HG03378 (cell line): ENCODE results near the gene VSTM5.

ENCODE experiments used
- ATAC-seq: cut with Tn5 transposase; IDR thresholded peaks from one replicate; pipeline ENCODE4 v1.9.1; 2021; ENCODE audit warnings: mild to moderate bottlenecking, moderate library complexity; ENCODE audit not compliant: unreplicated experiment

Gene VSTM5

DNA sequence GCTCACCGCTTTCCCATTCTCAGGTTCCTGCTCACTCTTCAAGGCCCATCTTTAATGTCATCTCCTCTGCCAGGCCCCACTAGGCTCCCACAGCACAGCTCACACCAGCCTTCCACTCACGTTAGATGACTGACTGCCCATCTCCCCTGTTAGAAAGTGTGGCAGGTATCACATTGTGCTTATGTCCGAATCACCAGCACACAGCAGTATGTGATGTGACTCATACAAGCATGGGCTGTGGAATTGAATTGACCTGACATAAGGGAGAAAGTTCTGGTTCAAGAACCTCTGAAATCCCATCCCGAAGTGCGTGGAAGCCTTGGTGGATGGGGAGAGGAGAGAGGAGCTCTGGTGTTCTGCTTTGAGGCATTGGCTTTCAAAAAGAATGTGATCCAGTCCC is 6.5 kb downstream of the VSTM5 start:
- no peak for ATAC-seq

DNA sequence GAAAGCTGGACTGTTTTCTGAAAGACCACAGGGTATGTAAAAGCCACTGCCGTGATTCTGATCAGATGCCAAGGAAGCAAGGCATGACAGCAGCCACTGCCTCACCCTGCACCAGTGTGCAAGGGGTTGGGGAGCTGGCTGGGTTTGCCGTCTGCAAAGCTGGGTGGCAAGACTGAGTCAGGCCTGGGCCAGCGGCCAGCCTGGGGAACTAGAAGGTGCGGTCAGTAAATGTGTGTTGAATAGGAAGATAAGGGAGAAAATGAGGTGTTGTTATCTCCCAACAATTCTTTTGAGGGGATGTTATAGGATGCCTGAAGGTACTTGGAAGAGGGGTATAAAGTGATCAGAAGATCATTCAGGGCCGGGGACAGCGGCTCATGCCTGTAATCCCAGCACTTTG is 8.0 kb downstream of the VSTM5 start:
- no peak for ATAC-seq

DNA sequence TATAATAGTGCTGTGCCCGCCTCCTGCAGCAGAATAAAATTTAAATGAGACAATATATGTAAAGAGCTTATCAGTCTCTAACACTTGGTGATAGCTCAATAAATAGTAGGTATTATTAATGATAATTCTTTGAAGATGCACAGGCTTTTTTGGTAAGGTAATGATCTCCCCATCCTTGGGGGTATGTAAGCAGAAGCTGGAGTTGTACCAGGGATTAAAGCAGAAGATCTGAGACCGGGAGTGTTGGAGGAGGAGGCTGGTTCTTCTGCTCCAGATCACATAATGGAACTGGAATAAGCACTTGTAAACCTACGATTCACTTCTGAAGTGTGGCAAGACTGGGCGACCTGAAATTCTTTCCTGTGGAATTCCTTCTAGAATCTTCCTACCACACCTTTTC is 8.4 kb downstream of the VSTM5 start:
- ATAC-seq = no peak

DNA sequence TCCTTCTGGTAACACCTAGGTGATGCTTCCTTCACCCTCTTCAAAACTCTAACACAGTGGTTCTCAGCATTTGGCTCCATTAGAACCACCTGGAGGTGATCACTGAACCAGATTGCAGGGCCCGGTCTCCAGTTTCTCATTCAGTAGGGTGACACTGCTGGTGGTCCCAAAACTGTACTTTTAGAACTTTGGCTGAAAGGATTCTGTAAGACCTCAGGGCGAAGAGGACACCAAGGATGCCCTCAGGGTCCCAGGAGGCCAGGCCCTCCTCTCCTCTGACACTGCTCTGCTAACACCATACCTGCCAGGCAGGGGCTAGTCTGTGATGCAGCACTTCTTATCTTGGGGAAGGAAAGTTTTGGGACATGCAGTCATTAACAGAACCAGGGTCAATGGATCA is 9.0 kb downstream of the VSTM5 start:
- no peak for ATAC-seq

DNA sequence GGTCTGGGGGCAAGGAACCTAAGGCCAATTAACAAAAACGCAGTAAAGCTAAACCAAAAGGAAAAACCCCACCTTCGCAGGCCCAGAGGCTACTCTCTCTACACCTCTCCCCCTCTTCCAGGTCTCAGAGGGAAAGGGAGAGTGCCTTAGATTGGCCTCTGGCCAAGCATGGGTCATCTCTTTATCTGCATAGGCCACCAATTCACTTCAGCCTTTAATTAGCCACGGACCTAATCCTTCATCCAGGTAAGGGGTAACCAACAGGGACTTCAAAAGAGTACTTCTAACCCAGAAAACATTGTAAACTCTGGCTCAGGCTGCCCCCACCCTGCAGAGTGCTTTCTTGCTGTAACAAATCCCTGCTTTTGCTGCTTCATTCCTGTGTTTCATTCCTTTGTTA is 9.4 kb downstream of the VSTM5 start:
- ATAC-seq = no peak

DNA sequence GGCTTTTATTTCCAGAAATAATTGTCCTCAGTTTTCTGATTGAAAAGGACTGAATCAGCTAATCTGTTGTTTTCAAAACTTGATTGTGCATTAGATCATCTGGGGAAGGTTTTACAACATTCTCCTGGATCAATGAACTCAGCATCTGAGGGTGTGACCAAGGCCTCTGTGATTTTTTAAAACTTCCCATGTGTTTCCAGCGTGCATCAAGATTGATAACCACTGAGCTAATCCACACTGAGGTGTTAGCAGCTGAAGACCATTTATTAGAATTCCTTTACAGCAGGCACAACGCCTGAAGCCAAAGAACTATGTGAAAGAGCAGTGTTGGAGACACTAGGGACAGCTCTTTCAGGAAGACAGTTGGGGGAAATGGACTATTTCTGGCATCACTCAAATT is 10.2 kb downstream of the VSTM5 start:
- ATAC-seq = no peak

DNA sequence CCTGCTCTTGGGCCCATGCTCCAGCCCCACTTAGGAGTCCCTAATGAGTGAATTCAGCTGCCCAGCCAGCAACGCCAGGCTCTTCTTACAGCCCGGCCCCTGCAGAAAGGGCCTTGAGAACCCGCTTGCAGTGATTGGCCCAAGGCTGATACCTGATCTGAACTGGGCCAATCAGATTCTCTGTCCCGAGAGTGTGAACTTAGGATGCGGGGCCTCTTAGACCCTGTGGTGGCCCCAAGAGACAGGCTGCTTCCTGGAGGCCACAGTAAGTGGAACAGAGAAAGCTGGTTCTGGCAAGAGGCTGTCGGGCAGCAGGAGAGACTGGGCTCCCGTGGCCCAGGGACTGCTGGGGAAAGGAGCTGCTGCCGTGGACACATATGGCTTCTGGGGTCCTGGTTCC is 11.5 kb downstream of the VSTM5 start:
- ATAC-seq = no peak

DNA sequence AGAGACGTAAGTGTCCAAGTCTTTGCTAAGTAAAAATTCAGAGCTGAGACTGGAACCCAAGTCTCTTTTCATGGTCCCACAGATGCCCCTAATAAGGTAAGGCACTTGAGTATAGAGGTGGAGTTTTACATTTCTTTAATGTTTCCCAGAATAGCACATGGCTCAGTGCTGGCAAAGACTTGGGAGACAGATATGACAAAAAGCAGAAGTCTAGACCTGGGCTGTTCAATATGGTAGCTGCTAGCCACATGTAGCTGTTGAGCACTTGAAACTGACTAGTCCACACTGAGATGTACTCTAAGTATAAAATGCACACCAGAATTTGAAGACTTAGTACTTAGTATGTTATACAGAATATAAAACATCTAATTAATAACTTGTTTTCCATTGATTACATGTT is 17.6 kb downstream of the VSTM5 start:
- no peak for ATAC-seq

DNA sequence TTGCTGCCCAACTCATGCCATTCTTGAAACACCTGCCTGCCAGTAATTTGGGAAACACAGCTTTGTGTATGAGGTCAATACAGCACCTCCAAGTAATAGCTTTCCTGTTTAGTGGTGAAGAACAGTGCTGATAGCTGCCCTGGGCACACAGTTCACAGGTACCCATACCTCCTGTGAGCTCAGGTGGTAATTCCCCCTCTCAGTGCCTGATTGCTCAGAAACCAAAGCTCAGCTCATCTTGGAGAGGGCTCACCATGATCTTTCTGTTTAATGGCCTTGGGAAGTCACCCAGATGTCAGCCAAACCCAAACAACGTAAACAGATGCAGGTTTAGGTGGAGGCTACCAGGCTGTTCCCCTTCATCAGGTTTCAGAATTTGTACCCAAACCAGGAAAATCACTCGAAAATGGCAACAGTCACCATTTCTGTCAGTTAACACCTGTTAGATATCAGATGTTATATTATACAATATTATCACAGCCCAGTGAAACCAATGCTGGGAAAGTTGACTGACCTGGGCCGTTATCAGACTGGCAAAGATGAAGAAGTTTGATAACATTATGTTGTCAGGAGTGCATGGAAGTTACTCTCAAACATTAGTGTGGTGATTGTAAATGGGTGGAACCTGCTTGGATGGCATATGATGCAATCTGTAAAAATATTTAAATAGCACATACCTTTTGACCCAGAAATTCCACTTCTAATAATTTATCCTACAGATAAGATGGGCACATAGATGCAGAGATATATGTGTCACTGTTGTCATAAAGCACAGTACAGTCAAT is 18.9 kb downstream of the VSTM5 start:
- no peak for ATAC-seq

DNA sequence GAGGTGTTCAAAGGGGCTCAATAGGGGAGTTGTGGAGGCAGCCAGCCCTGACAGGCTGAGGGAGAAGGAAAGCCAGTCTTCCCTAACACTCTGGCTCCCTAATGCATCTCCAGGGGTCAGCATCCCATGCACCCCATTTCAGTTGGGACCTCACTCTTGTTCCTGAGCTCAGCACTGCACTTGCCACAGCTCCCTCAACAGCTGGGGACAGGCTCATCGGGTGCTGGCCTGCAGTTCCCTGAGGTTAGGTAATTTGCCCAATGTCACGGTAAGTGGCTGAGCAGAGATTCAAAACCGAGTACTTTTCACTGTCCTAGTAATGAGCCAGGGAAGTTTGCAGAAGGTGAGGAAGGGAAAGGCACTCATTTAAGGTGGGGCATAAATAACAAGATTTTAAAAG is 20.8 kb downstream of the VSTM5 start:
- no peak for ATAC-seq

DNA sequence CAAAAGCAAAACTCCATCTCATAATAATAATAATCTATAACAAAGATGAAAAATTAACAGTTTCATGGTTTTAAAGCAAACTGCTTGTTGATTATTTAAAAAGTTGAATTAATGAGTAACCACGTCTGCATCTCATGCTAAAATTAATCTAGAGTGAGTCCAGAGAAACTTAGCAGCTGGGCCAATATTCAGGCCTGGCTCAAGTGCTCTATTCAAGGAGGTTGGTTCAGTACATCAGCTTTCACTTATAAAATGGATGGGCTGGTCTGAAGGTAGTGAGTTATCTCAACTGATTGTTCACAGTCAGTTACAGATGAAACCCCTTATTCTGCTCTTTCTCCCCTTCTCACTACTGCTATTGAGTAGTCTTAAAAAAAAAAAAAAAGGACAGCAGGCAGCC is 23.1 kb downstream of the VSTM5 start:
- ATAC-seq = no peak

DNA sequence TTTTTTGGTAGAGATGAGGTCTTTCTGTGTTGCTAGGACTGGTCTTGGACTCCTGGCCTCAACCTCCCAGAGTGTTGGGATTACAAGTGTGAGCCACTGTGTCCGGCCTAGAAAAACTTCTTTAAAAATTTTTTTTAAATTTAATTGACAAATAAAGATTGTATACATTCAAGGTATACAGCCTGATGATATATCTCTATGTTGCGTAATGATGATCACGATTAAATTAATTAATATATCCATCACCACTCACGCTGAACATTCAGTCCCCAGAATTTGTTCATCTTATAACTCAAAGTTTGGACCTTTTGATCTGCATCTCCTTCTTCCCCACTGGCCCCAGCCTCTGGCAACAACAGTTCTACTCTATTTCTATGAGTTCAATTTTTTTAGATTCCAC is 27.2 kb downstream of the VSTM5 start:
- ATAC-seq = no peak

DNA sequence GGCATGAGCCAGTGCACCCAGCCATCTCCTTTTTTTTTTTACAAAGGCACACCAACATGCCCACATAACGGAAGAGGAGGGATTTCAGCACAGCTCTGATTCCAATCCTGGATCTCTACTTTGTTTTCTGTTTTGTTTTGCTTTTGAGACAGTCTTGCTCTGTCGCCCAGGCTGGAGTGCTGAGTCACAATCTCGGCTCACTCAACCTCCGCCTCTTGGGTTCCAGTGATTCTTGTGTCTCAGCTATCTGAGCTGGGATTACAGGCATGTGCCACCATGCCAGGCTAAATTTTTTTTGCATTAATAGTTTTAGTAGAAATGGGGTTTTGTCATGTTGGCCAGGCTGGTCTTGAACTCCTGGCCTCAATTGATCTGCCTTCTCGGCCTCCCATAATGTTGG is 28.1 kb downstream of the VSTM5 start:
- no peak for ATAC-seq

DNA sequence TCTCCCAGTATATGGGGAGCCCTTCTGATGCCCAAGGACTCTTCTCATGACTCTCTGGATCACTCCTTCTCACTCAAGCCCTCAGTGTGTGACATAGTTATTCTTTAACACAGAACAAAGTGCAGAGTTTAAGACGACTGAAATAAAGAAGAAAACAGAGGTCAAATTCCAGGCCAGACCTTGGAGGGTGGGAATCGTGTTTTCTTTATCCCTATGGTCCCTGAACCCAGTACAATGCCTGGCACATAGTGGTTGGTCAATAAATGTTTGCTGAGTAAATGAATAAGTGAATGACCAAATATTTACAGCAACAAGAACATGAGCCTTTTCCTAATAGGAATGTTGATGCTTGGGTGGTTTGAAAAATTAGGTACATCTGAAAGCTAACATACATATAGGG is 28.8 kb downstream of the VSTM5 start:
- no peak for ATAC-seq

DNA sequence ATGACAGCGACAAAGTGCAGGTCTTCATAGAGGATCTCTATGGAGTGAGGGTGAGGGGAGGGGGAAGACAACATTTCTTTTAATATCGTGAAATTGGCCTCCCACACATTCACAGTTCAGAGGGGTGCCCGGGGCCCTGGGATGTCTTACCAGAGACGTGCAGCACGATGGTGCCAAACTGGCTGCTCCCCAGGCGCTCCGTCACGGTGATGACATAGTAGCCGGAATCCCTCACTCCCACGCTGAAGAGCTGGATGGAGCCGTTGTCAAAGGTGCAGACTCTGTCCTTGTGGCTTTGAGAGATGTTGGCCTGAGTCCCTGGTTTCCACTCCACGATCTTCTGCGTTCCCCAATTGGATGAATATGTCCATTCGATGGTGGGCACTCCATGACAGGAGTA is 29.6 kb downstream of the VSTM5 start:
- ATAC-seq = no peak

DNA sequence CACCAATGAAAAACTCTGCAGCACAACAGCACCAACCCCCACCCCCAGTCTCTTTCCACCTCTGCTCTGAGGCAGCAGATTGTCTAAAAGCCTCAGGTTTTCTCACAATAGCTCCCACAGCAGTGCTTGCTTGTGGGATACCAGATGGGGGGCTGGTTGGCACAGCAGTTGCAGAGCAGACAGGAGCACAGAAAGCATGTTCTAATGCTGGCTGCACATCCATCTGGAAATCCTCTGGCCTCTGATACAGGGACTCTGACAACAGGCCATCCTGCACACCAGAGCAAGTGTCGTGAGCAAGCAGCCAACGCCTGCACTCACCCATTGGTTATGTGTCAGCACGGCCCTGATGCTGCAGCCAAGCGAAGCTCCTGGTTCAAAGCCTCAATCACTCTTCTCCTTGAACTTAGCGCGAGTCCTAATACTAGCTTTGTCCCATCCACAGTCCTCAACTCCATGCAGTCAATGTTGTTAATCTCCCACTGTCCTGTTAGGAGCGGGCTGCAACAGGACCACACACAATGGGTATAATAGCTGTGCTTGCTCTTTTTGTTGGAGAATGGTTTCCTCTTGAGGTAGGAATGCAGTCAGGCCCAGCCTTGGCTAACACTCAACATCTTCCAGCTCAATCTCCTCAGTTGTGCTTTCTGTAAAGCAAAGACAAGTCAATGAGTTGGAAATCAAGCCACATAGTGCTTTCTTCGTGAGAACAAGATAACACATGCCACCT is 30.3 kb downstream of the VSTM5 start:
- no peak for ATAC-seq

DNA sequence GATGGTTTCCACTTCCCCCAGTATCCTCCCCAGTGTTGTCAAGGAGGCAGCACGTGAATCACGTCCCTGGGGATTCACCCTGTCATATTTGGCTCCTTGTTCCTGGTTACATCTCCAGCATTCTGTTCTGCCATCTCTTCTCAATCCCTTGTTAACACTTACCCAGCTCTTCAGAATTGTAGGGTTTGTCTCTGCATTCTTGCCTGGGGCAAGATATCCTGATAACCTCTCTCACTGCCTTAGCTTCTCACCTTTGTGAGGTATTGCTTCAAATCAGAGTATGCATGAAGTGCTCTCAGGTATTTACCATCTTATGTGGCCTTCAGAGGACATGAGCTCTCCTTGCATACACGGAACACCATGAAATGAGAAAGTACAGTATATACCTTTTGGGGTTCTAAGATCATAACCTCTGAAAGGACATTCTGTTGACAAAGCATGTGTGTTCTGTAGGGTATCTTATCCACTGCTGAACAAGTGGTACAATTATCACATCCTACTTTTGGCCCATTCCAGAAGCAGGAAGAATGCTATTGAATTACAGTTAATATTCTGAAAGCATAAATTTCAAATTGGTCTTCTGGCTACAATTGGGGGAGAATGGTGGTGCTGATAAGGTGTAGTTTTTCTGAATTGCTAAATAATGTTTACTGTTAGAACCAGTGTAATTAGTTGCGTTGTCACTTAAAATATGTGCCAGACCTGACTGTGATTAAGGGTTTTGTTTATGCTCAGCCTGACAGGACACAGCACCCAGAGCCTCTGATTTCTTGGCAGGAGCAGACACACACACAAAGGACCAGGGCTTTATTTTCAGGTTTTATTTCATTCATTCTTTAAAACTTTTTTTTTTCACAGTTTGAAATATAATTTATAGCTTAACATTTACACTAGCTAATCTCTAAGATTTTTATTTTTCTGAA is 32.7 kb downstream of the VSTM5 start:
- no peak for ATAC-seq

DNA sequence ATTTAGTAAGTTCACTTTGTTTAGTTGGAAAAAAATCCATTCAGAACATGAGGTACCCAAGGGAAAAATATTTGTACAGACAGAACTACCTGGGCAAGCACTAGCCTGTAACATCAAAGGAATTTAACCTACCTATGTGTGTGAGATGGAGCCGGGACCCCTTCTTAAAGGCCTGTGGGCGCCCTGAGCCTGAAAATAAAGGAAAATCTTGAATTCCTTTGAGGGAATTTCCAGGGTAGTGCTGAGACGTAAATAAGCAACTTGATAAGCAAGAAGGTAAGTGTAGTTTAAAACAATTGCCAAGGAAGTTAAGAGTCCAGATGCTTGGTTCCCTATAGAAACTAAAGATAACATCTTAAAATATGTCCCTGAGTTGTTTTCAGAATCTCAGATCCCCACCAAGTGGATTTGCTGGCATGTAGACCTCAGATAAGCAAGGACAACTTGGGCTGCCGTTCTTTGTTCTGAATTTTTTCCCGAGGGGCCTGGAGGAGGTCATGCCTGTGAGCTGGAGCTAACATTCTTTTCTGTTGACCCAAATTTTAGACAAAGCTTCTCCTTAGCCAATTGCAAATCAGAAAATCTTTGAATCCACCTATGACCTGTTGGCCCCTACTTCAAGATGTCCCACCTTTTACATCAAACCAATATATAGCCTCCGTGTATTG is 35.3 kb downstream of the VSTM5 start:
- ATAC-seq = no peak

DNA sequence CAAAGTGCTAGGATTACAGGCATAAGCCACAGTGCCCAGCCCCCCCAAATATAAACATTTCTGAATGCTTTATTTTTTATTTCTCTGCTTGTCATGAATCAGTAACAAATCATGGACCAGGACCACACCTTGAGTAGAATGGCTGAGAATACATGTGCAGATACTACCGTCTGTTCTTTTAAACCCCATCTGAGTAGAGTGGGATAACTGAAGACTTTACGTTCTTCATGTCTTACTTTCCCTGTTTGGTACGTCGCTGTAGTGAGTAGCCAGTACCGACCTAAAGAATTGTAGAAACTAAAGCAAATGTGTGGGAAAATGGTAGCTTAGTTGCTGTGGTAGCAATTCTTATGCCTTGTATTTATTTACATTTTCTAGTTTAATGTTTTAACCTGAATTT is 36.4 kb downstream of the VSTM5 start:
- ATAC-seq = no peak

DNA sequence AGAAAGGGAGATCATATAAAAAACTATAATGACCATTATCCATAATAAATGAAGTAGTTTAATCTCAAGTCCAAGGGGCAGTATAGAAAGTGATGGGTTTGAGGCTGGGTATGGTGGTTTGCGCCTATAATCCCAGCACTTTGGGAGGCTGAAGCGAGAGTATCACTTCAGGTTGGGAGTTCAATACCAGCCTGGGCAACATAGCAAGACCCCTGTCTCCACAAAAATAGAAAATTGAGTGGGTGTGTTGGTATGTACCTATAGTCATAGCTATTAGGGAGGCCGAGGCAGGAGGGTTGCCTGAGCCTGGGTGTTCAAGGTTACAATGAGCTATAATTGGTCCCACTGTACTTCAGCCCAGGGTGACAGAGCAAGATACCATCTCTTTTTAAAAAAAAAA is 42.4 kb downstream of the VSTM5 start:
- ATAC-seq = no peak

DNA sequence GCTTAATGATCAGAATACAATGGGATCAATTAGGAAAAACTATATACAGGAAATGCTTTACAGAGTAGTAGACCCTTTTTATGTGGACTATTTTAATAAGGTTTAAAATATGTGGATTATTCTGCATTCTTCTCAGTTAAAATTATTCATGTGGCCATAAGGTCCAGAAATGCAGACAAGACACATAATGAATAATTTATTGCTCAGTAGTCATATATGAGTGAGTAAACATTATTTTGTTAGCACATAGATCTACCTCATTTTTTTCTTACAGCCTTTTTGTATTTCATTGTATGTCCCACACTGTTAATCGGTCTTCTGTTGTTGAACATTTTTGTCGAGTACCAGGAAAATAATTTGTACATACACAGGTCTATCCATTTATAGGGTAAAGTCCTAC is 45.5 kb downstream of the VSTM5 start:
- ATAC-seq = no peak
